GM12878 (cell line): ENCODE results near the gene NPPB.

Experiments
- POLR2A ChIP-seq: IDR thresholded peaks from 2 replicates; pipeline ENCODE4 v1.6.1; 2011; ENCODE audit warnings: low read depth, mild to moderate bottlenecking, low read length
- RCOR1 ChIP-seq: conservative IDR thresholded peaks from 2 replicates; pipeline ENCODE4 v1.6.1; 2012; ENCODE audit warnings: low read depth, low read length, improper control_type of control experiment
- TF ChIP-seq, protein P1 (sequence below), 3 experiments: IDR thresholded peaks in 2 of 3; conservative IDR thresholded peaks in 1 of 3; 2 replicates each; pipeline ENCODE4 v1.5.1; 2011; ENCODE audit warnings: low read depth in 3 of 3, low read length in 3 of 3, mild to moderate bottlenecking in 3 of 3, control low read depth in 2 of 3, moderate library complexity in 2 of 3, inconsistent platforms in 1 of 3, mixed read lengths in 1 of 3; ENCODE audit not compliant: control insufficient read depth in 2 of 3, insufficient read depth in 1 of 3; ENCODE audit errors: extremely low read depth in 1 of 3
- TF ChIP-seq, protein P2 (sequence below): IDR thresholded peaks from 2 replicates; pipeline ENCODE4 v1.6.1; 2011; ENCODE audit warnings: borderline replicate concordance, low read depth, mild to moderate bottlenecking, moderate library complexity, mixed read lengths, low read length; ENCODE audit not compliant: insufficient read depth; ENCODE audit errors: extremely low read length
- TF ChIP-seq, protein P3 (sequence below): IDR thresholded peaks from 2 replicates; pipeline ENCODE4 v1.6.1; 2012; ENCODE audit warnings: low read depth, low read length, improper control_type of control experiment
- TF ChIP-seq, protein P4 (sequence below): IDR thresholded peaks from 2 replicates; pipeline ENCODE4 v1.6.1; 2012; ENCODE audit warnings: low read length, inconsistent platforms

DNA sequence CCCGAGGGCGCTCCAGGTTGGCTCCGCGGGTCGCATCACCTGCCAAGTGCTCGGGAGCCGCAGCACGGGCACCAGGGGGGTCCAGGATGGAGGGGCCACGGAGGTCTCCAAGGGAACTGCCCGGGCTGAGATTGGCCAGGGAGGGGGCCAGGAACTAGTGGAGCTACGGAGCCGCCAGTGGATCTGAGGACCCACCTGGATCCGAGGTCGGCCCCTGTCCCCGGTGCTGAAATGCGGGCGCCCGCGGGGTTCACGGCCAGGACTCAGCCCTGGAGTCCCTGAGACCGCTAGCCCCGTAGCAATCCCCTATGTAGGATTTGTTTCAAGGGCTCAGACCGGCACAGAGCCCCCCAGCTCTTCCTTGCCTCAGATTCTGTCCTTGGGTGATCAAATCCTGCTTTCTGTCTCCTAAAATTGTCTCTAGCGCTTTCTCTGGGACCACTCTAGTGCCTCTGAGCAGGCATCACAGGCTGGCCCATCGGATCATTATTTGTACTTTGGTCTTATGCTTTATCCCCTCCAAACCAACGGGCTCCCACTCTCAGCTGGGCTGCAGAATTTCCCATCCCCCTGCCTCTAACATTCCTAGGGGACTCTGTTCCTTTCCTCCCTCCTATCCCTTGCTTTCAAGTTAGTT lies 40.2 kb upstream of the NPPB start:
- TF ChIP-seq, protein P1, sequence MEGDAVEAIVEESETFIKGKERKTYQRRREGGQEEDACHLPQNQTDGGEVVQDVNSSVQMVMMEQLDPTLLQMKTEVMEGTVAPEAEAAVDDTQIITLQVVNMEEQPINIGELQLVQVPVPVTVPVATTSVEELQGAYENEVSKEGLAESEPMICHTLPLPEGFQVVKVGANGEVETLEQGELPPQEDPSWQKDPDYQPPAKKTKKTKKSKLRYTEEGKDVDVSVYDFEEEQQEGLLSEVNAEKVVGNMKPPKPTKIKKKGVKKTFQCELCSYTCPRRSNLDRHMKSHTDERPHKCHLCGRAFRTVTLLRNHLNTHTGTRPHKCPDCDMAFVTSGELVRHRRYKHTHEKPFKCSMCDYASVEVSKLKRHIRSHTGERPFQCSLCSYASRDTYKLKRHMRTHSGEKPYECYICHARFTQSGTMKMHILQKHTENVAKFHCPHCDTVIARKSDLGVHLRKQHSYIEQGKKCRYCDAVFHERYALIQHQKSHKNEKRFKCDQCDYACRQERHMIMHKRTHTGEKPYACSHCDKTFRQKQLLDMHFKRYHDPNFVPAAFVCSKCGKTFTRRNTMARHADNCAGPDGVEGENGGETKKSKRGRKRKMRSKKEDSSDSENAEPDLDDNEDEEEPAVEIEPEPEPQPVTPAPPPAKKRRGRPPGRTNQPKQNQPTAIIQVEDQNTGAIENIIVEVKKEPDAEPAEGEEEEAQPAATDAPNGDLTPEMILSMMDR (IDR thresholded peaks at IDR 0.05 in 2 of 3, conservative IDR thresholded peaks at IDR 0.05 in 1 of 3; ENCODE audit: control insufficient read depth in 2 of 3, extremely low read depth in 1 of 3, insufficient read depth in 1 of 3, low read depth in 3 of 3, low read length in 3 of 3): no peak
- no peak for TF ChIP-seq RCOR1
- no peak for TF ChIP-seq POLR2A
- TF ChIP-seq, protein P2, sequence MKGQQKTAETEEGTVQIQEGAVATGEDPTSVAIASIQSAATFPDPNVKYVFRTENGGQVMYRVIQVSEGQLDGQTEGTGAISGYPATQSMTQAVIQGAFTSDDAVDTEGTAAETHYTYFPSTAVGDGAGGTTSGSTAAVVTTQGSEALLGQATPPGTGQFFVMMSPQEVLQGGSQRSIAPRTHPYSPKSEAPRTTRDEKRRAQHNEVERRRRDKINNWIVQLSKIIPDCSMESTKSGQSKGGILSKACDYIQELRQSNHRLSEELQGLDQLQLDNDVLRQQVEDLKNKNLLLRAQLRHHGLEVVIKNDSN: no peak
- TF ChIP-seq, protein P3, sequence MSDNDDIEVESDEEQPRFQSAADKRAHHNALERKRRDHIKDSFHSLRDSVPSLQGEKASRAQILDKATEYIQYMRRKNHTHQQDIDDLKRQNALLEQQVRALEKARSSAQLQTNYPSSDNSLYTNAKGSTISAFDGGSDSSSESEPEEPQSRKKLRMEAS: no peak
- TF ChIP-seq, protein P4, sequence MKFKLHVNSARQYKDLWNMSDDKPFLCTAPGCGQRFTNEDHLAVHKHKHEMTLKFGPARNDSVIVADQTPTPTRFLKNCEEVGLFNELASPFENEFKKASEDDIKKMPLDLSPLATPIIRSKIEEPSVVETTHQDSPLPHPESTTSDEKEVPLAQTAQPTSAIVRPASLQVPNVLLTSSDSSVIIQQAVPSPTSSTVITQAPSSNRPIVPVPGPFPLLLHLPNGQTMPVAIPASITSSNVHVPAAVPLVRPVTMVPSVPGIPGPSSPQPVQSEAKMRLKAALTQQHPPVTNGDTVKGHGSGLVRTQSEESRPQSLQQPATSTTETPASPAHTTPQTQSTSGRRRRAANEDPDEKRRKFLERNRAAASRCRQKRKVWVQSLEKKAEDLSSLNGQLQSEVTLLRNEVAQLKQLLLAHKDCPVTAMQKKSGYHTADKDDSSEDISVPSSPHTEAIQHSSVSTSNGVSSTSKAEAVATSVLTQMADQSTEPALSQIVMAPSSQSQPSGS: no peak
